KG1 (cell line): ENCODE measurements around the gene LCE2A.
A peak's percentile ranks its signal among the peaks of the same experiment; 100 is the strongest.
"Not testable (repeated sequence)": the region's sequence is repeated elsewhere in the genome, so short reads cannot be mapped to it uniquely, and the experiment has no call there.

ENCODE experiments used
- DNase-seq: peaks from one replicate; lab custom pipeline; 2025; lab: John Stamatoyannopoulos, UW

LCE2A gene, protein sequence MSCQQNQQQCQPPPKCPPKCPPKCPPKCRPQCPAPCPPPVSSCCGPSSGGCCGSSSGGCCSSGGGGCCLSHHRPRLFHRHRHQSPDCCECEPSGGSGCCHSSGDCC

DNA sequence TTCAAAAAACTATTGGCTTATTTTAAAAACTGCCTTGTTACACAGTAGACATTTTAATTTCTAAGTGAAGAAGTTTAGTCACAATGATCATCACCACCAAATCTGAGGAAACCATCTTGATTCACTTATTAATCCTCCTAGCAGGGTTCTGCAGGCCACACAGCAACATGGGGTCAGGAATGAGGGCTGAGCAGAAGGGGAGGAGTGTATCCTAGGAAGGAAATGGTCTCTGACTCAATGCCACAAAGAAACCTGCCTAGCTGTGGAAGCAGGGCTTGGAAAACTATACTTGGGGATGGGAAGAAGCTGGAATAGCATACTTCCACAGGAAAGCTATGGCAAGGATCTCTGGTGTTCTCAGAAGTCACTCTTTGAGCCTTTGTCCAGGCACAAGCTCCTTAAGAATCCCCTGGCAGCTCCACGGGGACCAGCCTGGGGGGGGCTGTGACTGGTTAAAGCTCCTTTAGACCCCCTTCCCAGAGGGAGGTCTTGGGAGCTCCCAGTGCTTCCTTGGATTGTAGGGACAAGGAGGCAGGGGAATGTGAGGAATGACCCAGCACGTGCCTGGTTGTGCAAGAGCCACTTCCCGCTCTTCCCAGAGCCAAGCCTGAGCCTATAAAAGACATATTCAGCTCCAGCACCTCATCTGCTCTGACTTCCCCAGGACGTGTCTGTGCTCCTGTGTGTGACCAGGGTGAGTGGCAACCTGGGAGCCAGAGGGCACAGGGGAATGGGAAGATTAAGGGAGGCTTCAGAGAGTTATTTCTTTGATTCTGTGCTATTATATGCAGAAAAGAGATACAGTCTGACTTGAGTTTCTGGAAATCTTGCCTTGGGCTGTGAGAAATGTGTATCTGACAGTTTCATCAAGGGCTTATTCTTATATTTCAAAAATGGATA, at the start of gene LCE2A:
LCE2A (plus strand) TSS at position 645 of the 900 bp plus-strand sequence. CDS start 557 bp downstream, outside the sequence.
- no peak for DNase-seq

DNA sequence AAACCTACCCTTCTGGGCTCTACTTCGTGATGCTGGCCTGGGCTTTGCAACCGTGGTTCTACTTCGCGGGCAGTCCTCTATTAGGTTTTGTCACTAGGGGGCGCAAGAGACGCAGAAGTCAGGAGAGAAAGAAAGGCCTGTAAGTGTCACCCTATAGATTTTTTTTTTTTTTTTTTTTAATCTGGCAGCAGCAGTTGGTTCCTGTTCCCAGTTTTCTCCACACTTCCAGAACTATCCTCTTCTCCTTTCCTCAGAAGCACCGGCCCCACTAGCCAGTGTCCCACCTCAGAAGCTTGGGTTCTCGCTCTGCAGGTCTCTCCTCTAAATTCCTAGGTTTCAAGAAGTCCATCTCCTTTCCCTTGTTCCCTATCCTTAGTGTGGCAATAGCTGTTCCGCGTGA, 44.0 kb upstream of the LCE2A start:
- peak; percentile 46 for DNase-seq

DNA sequence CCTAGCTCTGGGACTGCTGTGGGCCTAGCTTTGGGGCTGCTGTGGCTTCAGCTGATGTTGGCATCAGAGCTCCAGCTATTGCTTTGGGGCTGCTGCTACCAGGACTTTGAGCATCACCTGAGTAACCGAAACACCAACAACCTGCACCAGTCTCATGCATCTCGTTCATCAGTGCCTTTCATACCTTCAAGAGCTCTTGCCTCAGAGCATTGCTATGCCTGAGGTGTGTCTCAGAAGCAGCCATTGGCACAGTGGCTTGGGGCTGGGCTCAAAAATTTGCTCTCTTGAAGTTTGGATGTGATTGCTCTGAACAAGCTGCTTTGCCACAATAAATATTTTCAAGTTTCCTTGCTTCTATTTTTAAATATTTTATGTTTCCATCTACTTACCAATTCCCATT, 41.7 kb upstream of the LCE2A start:
- DNase-seq, result no peak

DNA sequence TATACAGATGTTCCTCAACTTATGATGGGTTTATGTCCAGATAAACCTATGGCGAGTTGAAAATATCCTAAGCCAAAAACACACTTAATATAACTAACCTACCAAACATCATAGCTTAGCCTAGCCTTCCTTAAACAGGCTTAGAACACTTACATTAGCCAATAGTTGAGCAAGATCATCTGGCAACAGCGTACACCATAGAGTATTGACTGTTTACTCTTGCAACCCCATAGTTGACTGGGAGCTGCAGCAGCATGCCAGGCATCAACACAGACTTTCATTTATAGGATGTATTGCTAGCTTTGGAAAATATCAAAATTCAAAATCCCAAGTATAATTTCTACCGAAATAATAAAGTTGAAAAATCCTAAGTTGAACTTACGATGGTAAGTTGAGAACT, 40.5 kb upstream of the LCE2A start:
- DNase-seq, result no peak

DNA sequence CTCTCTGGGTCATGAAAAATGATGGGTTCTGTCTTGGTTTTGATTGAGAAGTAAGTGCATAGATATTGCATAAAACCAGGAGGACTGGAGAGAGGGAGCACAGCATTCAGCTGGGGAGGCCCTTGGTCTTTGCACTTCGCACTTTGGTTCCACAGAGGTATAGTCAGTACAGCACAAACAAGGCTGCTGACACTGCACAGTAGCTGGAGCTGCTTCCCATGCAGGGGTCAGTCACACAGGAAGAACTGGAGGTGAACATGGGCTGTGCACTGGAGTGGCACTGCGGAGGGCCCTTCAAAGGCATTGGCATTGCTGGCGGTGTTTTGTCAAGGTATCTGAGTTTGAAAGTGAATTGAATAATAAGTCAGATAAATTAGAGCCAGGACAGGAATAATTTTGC, 39.5 kb upstream of the LCE2A start:
- no peak for DNase-seq

DNA sequence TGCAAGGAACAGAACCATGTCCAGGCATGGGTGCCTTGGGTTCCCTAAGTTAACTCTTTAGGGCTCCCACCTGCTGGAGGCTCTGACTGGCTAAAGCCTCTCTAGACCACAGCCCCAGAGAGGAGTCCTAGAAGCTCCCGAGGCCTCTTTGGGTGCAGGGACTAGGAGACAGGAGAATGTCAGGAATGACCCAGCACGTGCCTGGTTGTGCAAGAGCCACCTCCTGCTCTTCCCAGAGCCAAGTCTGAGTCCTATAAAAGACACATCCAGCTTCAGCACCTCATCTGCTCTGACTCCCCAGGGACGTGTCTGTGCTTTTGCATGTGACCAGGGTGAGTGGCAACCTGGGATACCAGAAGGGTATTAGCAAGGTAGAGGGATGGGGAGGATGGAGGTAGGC, 35.0 kb upstream of the LCE2A start, which contains the start of gene LCE2D:
LCE2D (plus strand) TSS at position 283 of the 400 bp plus-strand sequence. CDS start 726 bp downstream, outside the sequence.
- no peak for DNase-seq

DNA sequence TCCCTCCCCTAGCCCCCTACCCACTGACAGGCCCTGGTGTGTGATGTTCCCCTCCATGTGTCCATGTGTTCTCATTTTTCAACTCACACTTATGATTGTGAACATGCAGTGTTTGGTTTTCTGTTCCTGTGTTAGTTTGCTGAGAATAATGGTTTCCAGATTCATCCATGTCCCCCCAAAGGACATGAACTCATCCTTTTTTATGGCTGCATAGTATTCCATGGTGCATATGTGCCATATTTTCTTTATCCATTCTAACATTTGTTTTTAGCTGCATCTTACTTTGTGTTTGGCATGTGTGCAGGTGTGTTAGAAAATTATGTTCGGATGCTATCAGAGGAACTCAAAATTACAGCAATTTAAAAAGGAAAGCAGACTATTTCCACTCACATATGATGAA, 32.0 kb upstream of the LCE2A start:
- not testable (repeated sequence) for DNase-seq

DNA sequence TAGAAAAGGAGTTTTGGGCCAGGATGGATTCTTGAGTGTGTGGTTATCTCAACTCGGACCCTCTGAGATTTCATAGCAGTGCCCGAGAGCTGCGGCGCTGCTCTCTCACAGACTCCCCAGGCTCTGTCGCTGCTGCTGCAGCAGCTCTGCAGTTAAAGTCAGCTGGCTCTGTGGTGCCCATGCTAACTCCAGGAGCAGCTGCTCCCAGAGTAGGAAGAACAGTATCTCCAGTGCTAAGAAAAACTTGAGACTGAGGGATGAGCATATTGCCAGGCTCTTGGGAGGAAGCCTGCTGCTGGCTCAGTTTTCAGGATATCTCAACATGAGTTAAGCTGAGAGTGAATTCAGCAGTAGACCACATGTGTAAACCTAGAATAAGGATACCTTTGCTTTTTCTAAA, 30.5 kb upstream of the LCE2A start:
- DNase-seq, result no peak

DNA sequence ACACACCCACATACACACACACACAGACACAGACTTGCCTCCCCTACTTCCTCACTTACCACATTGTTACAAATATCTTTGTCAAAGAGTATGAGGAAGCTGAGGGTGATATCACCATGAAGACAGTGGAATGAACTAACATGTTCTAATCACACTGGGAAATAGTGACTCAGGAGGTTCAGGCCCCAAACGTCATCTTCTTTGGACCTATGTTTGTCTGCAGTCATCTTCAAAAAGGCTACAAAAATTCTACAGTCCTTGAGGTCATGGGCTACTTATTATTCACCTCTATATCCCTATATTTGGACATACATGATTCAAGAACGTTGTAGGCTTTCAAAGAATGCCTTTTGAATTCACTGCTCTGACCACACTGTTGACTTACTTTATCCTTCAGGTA, 25.1 kb upstream of the LCE2A start:
- no peak for DNase-seq

DNA sequence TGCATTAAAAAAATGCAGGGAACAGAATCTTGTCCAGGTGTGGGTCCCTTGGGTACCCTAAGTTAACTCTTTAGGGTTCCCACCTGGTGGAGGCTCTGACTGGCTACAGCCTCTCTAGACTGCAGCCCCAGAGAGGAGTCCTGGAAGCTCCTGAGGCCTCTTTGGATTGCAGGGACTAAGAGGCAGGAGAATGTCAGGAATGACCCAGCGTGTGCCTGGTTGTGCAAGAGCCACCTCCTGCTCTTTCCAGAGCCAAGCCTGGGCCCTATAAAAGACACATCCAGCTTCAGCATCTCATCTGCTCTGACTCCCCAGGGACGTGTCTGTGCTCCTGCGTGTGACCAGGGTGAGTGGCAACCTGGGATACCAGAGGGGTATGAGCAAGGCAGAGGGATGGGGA, 23.2 kb upstream of the LCE2A start, which contains the start of gene LCE2C:
LCE2C (plus strand) TSS at position 297 of the 400 bp plus-strand sequence. CDS start 737 bp downstream, outside the sequence.
- not testable (repeated sequence) for DNase-seq

DNA sequence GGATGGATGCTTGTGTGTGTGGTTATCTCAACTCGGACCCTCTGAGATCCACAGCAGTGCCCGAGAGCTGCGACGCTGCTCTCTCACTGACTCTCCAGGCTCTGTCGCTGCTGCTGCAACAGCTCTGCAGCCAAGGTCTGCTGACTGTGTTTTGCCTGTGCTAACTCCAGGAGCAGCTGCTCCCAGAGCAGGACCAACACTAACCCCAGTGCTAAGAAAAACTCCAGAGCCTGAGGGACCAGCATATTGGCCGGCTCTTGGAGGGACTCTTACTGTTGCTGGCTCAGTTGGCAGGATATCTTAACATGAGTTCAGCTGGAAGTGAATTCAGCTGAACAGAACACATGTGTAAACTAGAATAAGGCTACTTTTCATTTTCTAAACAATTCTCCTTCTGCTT, 18.7 kb upstream of the LCE2A start:
- no peak for DNase-seq

DNA sequence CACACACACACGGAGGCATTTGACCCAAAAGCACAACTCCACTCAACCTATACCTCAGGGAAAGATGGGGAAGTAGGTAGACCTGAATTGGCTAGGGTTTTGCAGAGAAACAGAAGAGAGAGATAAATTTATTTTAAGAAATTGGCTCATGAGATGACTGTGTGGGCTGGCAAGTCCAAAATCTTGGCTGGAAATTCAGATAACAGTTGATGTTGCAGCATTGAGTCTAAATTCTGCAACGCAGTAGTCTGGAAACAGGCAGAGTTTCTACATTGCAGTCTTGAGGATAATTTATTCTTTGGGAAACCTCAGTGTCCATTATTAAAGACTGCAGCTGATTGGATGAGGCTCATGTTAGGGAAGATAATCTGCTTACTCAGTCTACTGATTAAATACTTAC, 16.5 kb upstream of the LCE2A start:
- DNase-seq, result no peak

DNA sequence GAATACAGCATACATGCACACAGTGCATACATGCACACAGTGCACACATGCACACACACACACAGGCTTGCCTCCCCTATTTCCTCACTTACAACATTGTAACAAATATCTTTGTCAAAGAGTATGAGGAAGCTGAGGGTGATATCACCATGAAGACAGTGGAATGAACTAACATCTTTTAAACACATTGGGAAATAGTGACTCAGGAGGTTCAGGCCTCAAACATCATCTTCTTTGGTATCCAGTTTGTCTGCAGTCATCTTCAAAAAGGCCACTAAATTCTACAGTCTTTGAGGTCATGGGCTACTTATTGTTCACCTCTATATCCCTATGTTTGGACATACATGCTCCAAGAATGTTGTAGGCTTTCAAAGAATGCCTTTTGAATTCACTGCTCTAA, 14.3 kb upstream of the LCE2A start:
- no peak for DNase-seq

DNA sequence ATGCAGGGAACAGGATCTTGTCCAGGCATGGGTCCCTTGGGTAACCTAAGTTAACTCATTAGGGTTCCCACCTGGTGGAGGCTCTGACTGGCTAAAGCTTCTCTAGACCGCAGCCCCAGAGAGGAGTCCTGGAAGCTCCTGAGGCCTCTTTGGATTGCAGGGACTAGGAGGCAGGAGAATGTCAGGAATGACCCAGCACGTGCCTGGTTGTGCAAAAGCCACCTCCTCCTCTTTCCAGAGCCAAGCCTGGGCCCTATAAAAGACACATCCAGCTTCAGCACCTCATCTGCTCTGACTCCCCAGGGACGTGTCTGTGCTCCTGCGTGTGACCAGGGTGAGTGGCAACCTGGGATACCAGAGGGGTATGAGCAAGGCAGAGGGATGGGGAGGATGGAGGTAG, 12.3 kb upstream of the LCE2A start, which contains the start of gene LCE2B:
LCE2B (plus strand) TSS at position 301 of the 400 bp plus-strand sequence. CDS start 721 bp downstream, outside the sequence.
- not testable (repeated sequence) for DNase-seq

DNA sequence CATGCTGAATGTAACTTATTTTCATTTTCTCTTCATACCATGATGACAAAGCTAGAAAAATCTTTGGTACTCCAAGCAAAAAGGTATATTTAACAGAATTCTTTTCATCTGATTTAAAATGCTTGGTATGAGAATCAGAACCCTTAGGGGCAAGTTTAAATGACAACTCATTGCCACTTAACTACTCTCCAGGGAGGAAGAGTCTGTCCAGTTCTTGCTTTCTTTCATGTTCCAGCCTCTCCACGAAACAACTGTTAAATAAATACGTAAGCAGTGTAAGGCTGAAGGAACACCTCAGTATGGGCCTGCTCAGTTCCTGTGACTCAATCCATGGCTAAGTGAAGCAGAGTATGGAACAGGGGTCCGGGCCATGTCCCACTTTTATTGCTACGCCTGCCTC, 1.6 kb downstream of the LCE2A start:
- no peak for DNase-seq

DNA sequence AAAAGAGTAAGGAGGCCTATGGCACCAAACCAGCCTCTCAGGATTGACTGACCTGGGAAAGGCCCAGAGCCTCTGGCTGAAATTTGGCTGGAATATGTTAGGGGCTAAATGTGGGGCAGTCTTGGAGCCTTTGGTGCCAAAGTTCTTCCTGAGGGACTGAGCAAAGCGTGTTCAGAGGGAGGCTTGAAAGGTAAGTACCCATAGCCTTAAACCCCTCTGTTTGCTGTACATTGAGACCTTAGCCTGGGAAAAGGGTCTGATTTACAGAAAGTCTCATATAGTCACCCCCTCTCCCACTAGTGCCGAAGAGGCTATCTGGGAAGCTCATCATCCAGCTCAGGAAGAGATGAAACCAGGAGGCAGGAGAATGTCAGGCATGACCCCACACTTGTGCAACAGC, 9.7 kb downstream of the LCE2A start, which contains the start of gene LCE4A:
LCE4A (plus strand) TSS at position 301 of the 400 bp plus-strand sequence. CDS start 916 bp downstream, outside the sequence.
- no peak for DNase-seq

DNA sequence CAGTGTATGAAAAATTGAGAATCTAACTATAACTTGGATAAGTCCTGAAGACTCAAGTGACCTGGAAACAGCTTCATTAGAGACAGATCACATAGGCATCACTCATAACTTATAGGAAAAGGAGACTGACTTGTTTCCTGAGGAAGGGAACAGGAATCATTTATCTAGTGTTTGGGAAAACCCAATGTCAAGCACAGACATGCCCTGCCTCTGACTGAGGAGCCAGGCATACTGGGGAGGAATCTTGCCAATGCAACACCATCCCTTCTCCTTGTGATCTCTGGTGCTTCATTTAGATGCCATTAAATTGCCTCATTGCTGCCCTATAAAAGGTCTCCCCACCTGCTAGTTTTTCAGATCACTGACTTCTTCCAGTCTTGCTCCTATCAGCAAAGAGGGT, 20.1 kb downstream of the LCE2A start:
- DNase-seq, result no peak

DNA sequence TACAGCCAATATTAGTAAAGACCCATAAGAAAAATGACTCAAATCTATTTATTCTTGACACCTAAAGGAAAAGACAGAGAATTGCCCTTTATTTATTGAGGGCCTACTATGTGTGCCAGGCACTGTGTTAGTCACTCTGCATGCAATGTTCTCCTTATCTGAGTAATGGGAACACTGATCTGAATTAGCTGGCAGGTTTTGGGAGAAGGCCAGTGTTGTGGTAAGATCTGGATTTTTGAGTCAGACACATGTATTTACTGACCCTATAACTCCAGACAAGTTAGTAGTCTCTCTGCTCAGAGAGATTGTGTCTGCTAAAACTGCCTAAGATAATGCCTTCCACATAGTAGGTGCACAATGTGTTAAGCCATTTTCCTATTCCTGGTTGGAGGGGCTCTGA, 27.1 kb downstream of the LCE2A start:
- no peak for DNase-seq

DNA sequence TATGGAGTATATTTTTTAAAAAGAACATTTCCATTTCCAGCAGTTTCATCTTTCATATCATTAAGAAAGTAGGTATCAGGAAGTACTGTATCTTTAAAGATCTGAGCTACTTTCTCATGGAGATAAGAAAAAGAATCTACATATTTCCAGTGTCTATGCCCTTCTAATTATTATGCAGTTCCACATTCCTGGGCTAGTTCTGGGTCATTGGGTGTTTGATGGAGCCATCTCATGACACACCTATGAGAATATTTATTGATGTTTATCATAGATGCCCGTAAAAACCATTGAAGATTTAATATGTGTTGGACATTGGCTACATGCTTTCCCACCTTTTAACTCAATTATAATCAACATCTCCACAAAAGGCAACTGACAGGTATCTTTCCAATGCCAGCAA, 30.8 kb downstream of the LCE2A start:
- no peak for DNase-seq

DNA sequence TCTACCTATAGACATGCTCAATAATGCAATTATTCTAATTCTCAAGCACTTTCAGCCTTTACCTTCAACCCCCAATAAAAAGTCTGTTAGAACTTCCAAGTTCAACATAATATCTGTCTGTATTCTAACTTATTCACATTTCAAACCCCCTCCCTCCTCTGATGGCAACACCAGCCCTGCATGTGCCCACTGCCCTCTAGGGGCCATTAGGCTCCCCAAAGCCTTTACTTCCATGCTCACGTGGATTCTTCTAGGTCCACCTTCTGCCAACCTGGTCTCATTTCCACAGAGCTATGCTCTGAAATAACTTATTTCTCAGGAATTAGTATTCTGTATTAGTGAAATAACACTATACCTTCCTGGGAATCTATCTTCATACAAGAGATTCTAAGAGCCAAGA, 37.5 kb downstream of the LCE2A start:
- DNase-seq, result no peak

DNA sequence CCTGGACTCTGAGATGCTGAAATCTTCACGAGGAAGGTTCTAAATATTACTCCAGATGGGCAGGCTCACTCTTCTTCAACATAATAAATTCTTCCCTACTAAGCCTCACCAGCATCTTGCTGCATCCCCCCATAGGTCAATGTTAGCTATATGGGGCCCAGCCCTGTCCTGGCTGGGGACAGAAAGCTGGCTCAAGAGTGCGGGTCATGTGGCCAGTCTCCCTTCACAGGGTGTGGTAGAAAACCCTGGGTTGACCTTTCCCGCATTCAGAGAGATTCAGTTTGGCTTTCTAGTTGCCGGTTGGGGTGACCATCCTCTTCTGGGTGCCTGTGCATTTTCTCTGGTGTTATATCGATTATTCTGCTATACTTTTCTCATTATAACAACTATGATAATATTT, 39.9 kb downstream of the LCE2A start:
- no peak for DNase-seq

DNA sequence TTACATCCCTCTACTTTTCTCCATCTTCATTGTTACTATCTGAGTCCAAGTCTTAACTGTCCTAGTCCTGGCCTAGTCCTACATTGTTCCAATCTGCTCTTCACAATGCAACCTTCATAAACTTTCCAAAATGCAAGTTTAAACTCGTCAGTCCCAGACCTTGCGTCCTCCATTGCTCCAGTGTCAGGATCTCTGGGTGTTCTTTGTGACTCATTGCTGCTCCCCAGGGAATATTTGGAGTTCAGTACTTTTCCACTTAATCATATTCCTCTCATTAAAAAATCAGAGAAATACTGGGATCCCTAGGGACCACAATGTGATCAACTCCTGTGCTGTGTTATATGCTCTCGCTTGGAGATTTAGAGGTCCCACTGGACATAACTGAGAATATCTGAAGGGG, 41.7 kb downstream of the LCE2A start:
- no peak for DNase-seq

DNA sequence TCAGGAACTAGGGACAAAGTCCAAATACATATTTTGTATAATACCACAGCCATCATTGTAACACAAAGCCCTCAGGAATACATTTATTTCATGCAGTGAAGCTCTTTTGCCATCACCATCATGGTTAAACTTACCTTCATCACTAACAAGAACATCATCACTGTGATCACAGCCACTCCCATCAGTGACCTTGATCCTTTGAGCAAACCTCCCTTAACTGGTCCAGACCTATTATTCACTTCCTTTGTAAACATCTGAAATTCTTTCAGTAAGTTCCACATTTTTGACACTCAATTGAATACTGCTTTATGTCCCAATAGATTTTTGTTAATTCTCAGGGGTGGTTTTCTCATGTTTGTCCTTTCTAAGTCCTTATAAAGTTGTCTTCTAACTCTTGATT, 43.5 kb downstream of the LCE2A start:
- no peak for DNase-seq
